NB4 (cell line): ENCODE results near the gene MAPK4.
"Not testable (repeated sequence)": the region's sequence is repeated elsewhere in the genome, so short reads cannot be mapped to it uniquely, and the experiment has no call there.

ENCODE experiments used
- DNase-seq: peaks from one replicate; pipeline ENCODE4 v3.0.0; 2010; ENCODE audit warnings: low read depth
- H3K4me3 ChIP-seq: one replicate; pipeline ENCODE4 v1.5.1; 2011; ENCODE audit warnings: mild to moderate bottlenecking, low read depth, low read length, moderate library complexity
- CTCF ChIP-seq: IDR thresholded peaks from one replicate; pipeline ENCODE4 v1.5.1; 2012; ENCODE audit warnings: low read depth, low read length
- MAX ChIP-seq: IDR thresholded peaks from 2 replicates; pipeline ENCODE4 v1.6.1; 2011; ENCODE audit warnings: low read depth, low read length
- MYC ChIP-seq: IDR thresholded peaks from 2 replicates; pipeline ENCODE4 v1.6.1; 2011; ENCODE audit warnings: low read depth, low read length
- POLR2A ChIP-seq: IDR thresholded peaks from 2 replicates; pipeline ENCODE4 v1.6.1; 2011; ENCODE audit warnings: mild to moderate bottlenecking; ENCODE audit not compliant: insufficient read length; ENCODE audit errors: extremely low read depth

The MAPK4 gene

GRCh38 chr18:50704357-50704940 lies 144.6 kb downstream of the MAPK4 start:
- no peak for TF ChIP-seq MAX
- no peak for TF ChIP-seq POLR2A
- no peak for TF ChIP-seq MYC
- no peak for TF ChIP-seq CTCF
- H3K4me3 ChIP-seq, result no peak overlapping the region
- no peak for DNase-seq

GRCh38 chr18:50706199-50706598 lies 146.3 kb downstream of the MAPK4 start:
- TF ChIP-seq CTCF (no peak), POLR2A (no peak), MYC (no peak), MAX (no peak)
- no peak overlapping the region for H3K4me3 ChIP-seq
- no peak for DNase-seq

- TF ChIP-seq MAX (no peak), POLR2A (no peak), CTCF (no peak), MYC (no peak)
- H3K4me3 ChIP-seq, result no peak overlapping the region
- DNase-seq, result no peak
Measured at GRCh38 chr18:50706651-50707050, 146.8 kb downstream of the MAPK4 start.

GRCh38 chr18:50707297-50707696 lies 147.4 kb downstream of the MAPK4 start:
- not testable (repeated sequence) for DNase-seq, H3K4me3 ChIP-seq

- no peak for DNase-seq
- no peak overlapping the region for H3K4me3 ChIP-seq
- TF ChIP-seq CTCF (no peak), MYC (no peak), MAX (no peak), POLR2A (no peak)
Measured at GRCh38 chr18:50707855-50708469, 148.1 kb downstream of the MAPK4 start.

- no peak overlapping the region for H3K4me3 ChIP-seq
- DNase-seq, result no peak
- no peak for TF ChIP-seq MYC
- no peak for TF ChIP-seq CTCF
- no peak for TF ChIP-seq POLR2A
- no peak for TF ChIP-seq MAX
Measured at GRCh38 chr18:50709193-50709592, 149.3 kb downstream of the MAPK4 start.
